Measurements from ENCODE around the gene FAT1.
"Not testable (repeated sequence)": the region's sequence is repeated elsewhere in the genome, so short reads cannot be mapped to it uniquely, and the experiment has no call there.

FAT1 gene

GRCh38 chr4:186698028-186698427, 25.6 kb downstream of the FAT1 start:
- DNase-seq (ENCODE audit: low spot score) = no peak

GRCh38 chr4:186695392-186695791, 28.3 kb downstream of the FAT1 start:
- no peak for DNase-seq (ENCODE audit: low spot score)

GRCh38 chr4:186693894-186694293, 29.8 kb downstream of the FAT1 start:
- no peak for DNase-seq (ENCODE audit: low spot score)

- DNase-seq (ENCODE audit: low spot score) = no peak
Measured at GRCh38 chr4:186693159-186693815, 30.4 kb downstream of the FAT1 start.

- DNase-seq (ENCODE audit: low spot score) = no peak
Measured at GRCh38 chr4:186691396-186691795, 32.3 kb downstream of the FAT1 start.

- DNase-seq (ENCODE audit: low spot score) = peak; percentile 25
Measured at GRCh38 chr4:186689476-186689875, 34.2 kb downstream of the FAT1 start.

GRCh38 chr4:186688150-186688943, 35.3 kb downstream of the FAT1 start:
- no peak for DNase-seq (ENCODE audit: low spot score)

- no peak for DNase-seq (ENCODE audit: low spot score)
Measured at GRCh38 chr4:186687265-186687664, 36.4 kb downstream of the FAT1 start.

- DNase-seq (ENCODE audit: low spot score) = peak; percentile 26
Measured at GRCh38 chr4:186685767-186686183, 37.9 kb downstream of the FAT1 start.

GRCh38 chr4:186684889-186685309, 38.8 kb downstream of the FAT1 start:
- DNase-seq (ENCODE audit: low spot score) = no peak

- DNase-seq (ENCODE audit: low spot score) = no peak
Measured at GRCh38 chr4:186684220-186684619, 39.4 kb downstream of the FAT1 start.

GRCh38 chr4:186680641-186681040, 43.0 kb downstream of the FAT1 start:
- no peak for DNase-seq (ENCODE audit: low spot score)

GRCh38 chr4:186676531-186677161, 47.0 kb downstream of the FAT1 start:
- DNase-seq (ENCODE audit: low spot score) = peak; percentile 56

- DNase-seq (ENCODE audit: low spot score) = no peak
Measured at GRCh38 chr4:186669735-186670134, 53.9 kb downstream of the FAT1 start.

GRCh38 chr4:186669159-186669731, 54.4 kb downstream of the FAT1 start:
- peak; percentile 79 for DNase-seq (ENCODE audit: low spot score)

- DNase-seq (ENCODE audit: low spot score) = no peak
Measured at GRCh38 chr4:186666750-186667149, 56.9 kb downstream of the FAT1 start.

GRCh38 chr4:186666252-186666651, 57.4 kb downstream of the FAT1 start:
- DNase-seq (ENCODE audit: low spot score) = no peak

GRCh38 chr4:186660403-186660802, 63.3 kb downstream of the FAT1 start:
- no peak for DNase-seq (ENCODE audit: low spot score)

GRCh38 chr4:186659935-186660334, 63.7 kb downstream of the FAT1 start:
- no peak for DNase-seq (ENCODE audit: low spot score)

GRCh38 chr4:186659456-186659855, 64.2 kb downstream of the FAT1 start:
- not testable (repeated sequence) for DNase-seq (ENCODE audit: low spot score)

GRCh38 chr4:186658657-186659056, 65.0 kb downstream of the FAT1 start:
- DNase-seq (ENCODE audit: low spot score) = no peak

- DNase-seq (ENCODE audit: low spot score) = peak; percentile 94
Measured at GRCh38 chr4:186657764-186658163, 65.9 kb downstream of the FAT1 start.

GRCh38 chr4:186653969-186654368, 69.7 kb downstream of the FAT1 start:
- no peak for DNase-seq (ENCODE audit: low spot score)
